Measurements from ENCODE around the gene USP49.
A peak's percentile ranks its signal among the peaks of the same experiment; 100 is the strongest.
"Not testable (repeated sequence)": the region's sequence is repeated elsewhere in the genome, so short reads cannot be mapped to it uniquely, and the experiment has no call there.

Gene USP49

DNA sequence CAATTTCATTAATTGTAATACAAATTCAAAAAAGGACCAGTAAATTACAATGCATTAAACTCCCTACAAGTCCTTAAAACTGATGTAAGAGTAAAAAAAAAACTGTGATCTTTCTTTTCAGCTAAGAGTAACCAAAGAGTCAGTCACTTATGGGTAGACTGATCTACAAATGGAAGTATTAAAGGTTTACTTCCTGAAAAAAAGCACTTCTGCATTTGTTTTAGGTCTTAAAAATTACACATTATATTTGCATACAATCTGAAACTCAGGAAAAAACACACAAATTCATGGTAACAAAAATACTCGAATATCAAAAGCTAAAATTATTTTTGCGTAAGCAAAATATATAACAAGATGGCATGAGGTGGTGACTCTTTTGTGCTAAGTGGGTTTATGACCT lies 23.5 kb downstream of the USP49 start:
- DNase-seq: no peak

DNA sequence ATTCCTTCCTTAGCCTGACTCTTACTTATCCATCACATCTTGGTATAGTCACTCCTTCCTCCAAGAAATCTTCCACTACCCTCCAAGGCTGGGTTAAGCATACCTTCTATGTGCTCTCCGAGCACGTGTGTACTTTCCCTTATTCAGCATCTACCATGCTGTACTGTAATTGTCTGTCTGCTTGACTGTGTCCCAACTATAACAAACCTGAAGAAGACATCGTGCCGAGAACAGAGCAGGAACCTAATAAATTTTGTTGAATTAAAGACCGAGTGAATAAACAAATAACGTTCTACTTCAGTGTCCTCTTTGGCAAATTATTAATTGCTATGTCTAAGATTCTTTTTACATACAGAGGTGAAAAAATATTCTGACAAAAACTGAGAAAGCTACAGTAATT lies 35.8 kb downstream of the USP49 start:
- DNase-seq: no peak

DNA sequence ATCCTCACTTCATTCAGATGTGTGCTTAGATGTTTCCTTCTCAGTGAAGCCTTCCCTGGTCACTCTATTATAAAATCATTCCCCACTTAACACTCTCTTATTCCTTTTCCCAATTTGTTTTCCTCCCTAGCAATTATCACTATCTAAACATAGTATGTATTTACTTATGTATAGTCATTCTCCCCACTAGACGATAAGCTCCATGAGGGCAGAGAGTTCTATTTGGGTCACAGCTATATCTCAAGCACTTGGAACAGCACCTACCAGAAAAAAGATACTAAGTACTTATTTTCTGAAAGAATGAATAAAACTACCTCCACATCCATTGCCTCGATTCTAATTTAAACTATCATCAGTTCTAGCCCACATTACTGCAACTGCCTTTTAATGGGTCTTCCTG lies 36.5 kb downstream of the USP49 start:
- DNase-seq: no peak

DNA sequence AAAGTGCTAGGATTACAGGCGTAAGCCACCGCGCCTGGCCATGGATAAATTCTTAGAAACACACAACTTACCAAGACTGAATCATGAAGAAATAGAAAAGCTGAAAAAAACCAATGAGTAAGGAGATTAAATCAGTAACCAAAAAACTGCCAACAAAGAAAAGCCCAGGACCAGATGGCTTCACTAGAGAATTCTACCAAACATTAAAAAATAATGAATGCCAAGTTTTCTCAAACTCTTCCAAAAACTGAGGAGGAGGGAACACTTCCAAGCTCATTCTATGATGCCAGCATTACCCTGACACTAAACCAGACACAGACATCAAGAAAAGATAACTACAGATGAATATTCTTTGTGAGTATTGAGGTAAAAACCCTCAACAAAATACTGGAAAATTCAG lies 44.3 kb downstream of the USP49 start:
- DNase-seq: no peak

DNA sequence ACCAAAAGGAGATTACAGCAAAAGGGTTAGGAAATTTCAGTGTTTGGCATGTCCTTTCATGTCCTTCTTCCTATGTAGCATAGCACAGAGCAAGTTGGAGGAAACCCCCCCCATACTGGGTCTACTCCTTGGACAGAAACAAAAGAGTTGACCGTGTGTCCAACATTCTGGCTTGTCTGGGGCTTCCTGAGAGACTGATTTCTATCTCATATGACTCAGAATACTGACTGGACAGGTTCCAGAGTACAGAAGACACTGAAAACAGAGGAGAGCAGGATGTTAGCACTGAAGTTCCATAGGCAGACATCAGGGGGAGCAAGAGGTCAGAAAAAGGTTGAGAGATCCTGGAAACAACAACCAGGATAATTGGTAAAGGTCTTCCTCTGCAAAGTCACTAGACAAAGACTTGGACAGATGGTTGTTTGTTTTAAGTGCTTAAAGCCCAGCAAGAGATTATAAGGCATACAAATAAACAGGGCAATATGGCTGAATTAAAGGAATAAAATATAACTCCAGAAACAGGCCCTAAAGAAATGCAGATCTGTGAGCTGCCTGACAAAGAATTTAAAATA lies 48.4 kb downstream of the USP49 start:
- DNase-seq: peak; percentile 69

DNA sequence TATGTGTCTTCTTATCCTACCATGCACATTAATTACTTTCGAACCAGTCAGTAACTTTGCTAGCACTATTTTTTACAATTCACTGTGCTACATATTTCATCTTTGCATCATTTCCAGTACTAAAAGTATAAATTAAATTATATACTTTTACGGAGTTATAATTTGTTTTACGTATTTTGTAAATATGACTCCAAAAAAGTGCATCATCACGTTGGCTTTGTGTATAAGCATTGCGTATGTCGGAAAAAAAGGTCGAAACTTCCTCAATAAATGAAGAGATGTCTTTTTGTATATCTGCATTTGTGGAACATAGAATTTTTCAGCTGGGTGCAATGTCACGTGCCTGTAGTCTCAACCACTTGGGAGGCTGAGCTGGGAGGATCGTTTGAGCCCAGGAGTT lies 52.0 kb downstream of the USP49 start:
- DNase-seq: no peak

DNA sequence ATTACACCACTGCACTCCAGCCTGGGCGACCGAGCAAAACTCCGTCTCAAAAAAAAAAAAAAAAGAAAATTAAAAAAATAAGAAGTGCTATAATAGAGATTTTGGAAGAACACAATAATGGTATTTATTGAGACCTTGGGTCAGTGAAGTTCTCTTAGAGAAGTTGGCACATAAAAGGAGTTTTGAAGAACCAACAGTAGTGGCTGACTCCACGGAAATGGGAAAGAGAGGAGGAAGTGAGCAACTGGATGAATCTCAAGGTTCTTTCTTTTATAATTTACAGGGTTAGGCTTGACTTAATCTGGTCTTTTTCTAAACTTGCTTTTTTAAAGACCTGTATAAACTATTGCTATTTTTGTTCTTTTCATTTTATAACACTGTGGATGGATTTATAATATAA lies 54.8 kb downstream of the USP49 start:
- no peak for DNase-seq

DNA sequence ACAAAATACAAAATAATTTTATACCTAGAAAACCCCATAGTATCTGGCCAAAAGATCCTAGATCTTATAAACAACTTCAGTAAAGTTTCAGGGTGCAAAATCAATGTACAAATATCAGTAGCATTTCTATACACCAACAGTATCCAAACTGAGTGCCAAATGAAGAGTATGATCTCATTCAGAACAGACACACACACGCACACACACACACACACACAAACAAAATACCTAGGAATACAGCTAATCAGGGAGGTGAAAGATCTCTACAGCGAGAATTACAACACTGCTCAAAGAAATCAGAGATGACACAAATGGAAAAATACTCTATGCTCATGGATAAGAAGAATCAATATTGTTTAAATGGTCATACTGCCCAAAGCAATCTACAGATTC lies 58.5 kb downstream of the USP49 start:
- DNase-seq: no peak

DNA sequence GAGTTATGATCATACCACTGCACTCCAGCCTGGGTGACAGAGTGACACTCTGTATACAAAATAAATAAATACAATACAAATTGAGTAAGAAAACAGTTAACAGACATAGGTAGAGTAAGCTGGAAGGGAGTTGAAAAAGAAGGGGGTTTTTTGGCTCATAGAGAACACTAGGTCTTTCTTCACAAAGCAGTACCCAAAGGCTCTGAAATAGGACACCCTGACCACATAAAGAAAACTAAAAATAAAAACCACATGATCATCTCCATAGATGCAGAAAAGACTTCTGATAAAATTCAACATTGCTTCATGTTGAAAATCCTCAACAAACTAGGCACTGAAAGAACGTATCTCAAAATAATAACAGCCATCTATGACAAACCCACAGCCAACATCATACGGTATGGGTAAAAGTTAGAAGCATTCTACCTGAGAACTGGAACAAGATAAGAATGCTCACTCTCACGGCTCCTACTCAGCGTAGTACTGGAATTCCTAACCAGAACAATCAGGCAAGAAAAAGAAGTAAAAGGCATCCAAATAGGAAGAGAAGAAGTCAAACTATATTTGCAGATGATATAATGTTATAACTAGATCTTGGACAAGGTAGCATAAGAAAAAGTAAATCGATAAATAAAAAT lies 59.0 kb downstream of the USP49 start:
- no peak for DNase-seq

DNA sequence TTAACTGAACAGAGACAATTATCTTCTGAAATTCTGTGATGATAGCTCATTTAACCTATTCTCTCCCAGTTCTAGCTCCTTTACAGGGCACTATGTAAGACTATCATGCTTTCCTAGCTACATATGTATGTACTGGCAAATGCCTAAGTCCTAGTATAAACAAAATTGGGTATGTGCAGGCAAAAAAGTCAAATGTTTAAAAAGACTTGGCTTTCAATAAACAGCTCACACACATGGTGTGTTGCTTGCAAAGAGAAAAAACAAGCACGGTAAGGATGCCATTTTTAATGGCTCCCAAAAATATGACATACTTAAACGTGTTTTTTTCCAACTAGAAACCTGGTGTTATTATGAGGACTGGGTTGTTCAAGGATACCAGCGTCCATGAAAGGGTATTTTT lies 62.9 kb downstream of the USP49 start:
- DNase-seq: no peak

DNA sequence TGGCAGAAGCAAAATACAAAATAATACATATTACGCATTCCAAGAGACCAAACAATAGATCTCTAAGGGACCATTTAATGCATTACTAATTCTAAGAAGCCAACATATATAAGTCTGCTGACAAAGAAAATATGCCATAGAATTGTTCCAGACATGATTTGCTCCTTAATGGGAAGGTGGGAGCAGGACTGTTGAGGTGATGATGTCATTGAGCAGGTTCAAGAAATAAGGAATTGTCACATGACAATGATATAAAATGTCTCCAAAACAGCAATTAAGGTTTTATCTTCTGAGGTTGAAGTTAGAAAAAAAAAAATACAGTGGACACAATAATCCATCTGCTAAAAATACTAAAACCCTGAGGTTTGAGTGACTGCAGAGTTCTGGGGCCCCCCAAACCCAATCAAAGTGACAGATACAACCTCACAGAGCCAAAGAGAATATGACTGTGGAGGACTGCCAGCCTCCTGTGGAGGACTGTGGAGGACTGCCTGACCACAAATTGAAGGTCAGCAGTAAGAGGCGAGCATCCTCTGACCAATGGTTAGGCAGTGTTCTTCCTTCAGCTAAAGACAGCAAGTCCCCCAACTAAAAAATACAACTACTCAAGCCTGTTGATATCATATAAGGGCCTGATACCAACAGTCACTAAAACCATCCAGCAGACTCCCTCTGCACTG lies 68.7 kb downstream of the USP49 start:
- DNase-seq: no peak

DNA sequence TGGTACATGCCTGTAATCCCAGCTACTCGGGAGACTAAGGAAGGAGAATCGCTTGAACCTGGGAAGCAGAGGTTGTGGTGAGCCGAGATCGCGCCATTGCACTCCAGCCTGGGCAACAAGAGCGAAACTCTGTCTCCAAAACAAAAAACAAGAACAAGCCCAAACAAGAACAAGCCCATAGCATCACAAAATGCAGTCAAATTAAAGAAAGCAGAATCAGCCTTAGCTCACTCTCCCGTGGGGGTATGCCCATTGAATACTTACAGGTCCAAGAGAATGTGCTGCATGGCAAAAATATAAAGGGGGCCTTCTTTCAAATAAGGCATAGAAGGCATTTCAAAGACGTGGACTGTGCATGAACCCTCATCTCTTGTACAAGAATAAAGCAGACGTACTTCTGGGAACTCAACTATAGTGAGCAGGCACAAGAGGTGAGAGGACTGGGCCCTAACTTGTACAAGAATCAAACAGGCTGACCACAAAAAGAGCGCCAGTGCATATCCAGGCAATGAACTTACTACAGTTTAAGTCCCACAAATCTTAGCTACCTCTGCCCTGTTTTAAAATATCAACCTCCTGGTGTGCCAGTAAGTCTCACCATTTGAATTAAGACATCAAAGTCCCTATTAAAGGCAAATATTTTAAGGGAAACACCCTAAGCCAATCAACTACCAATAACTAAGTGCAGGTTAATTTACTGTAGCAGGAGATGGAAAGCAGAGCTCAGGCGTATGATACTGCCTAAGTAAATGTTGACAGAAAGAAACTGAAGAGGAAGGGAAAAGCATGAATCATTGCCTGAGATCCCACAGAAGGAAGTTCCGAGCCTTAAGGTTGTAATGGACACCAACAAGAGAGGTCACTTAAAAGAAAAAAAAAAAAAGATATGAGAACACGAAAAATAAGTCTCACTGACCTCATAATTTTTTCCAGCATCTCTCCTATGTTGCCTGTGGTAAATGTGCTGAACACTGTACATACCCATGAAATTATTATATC lies 70.3 kb downstream of the USP49 start:
- DNase-seq: no peak

DNA sequence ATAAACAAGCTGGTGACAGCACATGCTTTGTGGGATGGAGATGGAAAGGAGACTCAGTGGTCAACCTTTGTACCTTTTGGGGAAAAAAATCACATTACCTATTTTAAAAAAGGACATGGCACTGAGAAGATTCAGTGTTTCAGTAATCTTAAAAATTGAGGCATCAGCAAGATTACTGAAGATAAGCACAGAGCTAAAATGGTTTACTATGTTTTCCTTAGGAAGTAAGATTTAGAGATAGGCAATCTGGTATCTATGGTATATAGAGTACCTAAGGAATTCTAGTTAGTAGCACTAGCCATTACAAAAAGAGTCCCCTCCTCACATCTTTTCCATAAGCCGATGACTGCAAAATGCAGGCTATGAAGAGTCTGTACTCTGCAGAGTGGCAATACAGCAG lies 72.0 kb downstream of the USP49 start:
- DNase-seq: no peak

DNA sequence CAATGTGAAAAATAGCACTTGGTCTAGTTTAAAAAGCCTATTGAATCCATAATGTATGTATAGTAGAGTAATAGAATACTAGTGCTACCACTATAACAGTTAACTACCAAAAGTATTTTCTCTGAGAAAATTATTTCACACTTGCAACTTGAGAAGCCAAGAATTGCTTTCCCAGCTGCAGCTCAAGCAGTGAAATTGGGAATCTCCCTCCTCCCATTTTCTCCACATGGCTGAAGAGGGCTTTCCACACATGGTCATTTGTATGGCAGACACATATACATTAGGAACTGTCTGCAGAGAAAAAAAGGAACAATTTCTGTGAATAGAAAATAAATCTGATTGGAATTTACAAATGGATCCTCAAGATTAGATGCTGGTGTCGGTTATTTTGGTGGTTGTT lies 73.2 kb downstream of the USP49 start:
- no peak for DNase-seq

DNA sequence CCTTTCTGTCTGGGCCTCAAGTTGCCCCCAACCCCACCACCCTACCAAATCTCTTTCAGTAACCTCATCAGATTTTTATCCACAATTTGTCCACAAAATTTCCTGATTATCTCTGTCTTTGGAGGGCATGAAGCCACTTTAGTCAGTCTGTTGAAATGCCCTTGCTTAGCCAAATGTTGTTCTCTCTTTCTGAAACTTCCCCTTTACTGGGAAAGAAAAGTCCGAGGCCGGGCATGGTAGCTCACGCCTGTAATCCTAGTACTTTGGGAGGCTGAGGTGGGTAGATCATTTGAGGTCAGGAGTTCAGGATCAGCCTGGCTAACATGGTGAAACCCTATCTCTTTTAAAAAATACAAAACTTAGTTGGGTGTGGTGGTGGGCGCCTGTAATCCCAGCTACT lies 73.9 kb downstream of the USP49 start:
- no peak for DNase-seq

DNA sequence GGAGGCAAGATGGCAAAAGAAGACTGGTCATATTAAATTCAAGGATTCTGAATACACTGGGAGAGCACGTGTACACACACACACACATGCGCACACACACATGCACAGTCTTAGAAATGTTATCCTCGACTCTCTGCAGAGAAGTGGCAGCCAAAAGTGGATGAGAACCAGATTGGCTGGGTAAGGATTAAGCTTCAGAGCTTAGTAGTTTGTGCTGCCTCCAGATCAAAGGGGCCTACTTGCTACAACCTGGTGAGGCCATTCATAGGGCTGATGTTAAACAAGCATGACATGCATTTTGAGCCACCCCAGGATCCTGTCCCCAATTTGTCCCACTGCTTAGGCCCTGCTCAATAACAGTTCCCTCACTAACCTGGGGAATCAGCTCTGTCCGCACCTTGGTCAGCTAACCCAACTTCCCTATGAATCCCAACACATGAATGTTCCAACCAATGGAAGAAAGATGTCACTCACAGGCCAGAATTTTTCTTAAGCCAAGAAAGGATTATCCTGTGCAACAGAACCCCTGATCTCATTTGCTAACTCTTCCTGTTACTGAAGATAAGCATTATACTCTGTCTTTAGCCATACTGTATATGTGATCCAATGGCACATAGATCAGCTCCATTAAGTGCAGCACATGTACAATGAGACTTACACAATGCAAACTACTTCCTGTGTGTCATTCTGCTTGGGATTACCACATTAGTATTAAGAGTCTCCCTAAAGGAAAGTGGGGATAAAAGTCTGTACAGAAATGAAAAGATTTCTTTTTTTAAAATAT lies 76.7 kb downstream of the USP49 start:
- no peak for DNase-seq

DNA sequence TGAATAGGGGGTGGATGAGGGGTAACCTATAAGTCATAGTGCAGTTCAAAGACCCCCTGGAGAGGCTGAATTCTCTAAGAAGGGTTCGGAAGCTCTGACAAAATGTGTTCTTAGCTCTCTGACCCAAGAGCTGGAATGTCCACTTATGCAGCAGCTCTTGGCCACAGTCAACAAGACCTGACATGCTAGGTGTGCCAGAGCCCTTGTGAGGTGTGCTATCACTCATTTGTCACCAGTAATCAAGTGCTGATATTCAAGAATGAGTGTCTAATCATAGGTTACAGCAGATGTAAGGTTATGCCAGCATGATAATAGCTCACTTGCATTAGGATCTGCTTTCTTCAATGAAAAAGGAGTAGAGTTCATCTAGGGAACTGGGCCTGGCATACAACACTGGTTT lies 79.6 kb downstream of the USP49 start:
- no peak for DNase-seq

DNA sequence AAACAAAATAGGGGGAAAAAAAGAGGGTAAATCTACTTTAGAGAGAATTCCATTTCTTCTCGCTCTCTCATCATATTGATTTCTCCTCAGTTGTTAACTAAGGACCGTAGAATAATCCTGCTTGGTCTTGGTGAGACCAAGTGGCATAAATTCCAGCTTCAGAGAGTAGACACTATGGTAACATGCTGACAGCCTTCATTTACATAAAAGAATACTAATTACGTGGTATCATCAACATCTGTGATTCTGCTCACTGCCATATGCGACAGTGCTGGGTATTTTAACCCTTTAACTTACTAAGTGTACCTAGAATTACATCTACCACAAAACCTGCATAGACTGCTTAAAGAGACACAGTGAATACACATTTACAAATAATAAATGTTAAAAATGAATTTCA lies 80.5 kb downstream of the USP49 start:
- DNase-seq: no peak

DNA sequence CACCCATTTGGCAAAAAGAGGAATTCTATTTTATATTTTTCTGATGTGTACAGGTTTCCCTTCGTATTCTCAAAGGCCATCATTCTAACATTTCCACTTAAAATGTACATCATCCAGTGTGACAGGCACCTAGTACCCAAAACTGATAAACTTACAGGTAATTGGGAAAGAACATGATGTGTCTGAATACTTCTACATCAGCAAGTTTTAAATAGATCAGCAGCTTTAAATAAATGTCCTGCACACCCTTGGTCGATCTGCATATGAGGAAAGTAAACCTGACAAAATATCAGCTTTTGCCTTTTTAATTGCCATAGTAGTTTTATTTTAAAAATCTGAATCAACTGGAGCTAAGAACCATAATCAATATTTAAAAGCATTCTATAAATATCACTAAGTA lies 81.2 kb downstream of the USP49 start:
- DNase-seq: no peak

DNA sequence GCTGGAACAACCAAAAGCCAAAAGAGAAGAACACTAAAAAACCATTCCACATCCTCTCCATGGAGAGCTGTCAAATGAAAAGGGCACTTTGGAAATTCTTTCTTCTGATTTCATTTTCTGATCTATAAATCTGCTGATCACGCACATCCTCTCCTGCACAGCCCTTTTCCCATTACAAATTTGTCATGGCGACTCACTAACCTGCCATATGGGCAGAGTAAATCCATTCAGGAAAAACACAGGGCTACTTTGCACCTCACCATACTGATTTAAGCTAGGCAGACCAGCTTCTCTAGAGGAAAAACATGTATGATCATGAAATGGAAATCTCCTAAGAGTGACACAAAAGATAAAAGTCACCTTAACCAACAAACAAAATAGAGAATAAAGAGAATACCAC lies 81.7 kb downstream of the USP49 start:
- no peak for DNase-seq

DNA sequence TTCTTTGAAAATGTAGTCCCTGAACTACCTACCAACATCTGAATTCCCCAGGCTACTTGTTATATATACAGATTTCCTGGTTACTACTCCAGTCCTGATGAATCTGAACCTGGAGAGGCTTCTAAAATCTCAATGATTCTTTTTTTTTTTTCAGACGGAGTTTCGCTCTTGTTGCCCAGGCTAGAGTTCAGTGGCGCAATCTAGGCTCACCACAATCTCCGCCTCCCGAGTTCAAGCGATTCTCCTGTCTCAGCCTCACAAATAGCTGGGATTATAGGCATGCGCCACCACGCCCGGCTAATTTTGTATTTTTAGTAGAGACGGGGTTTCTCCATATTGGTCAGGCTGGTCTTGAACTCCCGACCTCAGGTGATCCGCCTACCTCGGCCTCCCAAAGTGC lies 83.2 kb downstream of the USP49 start:
- not testable (repeated sequence) for DNase-seq

DNA sequence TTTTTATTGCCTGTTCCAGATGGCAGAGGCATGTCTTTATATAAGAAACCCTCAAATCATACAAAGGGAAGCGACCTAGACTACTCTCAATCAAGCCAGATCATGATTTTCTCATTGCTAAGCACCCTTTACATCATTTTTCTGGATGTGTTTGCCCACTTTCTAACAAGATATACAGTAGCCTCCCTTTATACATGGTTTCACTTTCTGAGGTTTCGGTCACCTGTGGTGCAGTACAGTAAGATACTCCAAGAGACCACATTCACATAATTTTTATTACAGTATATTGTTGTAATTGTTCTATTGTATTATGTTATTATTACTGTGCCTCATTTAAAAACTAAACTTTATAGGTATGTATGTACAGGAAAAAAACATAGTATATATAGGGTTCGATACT lies 84.1 kb downstream of the USP49 start:
- DNase-seq: no peak
